NCI-H1436 (cell line): Measurements from ENCODE around the gene MSH6.

ENCODE experiments used
- DNase-seq: peaks from one replicate; lab custom pipeline; 2025; lab: John Stamatoyannopoulos, UW

The MSH6 gene

GRCh38 chr2:47782671-47783485, at the start of gene MSH6:
Gene MSH6, plus strand, starts transcription at chr2:47783145. Its CDS starts 89 bp downstream, at chr2:47783234.
- DNase-seq: peak; percentile 89

- no peak for DNase-seq
These were observed 47.6 kb upstream of the MSH6 start for GRCh38 chr2:47735136-47735869.

GRCh38 chr2:47735912-47736311, 47.0 kb upstream of the MSH6 start:
- DNase-seq: no peak

GRCh38 chr2:47737191-47737975, 45.6 kb upstream of the MSH6 start:
- DNase-seq: no peak

- DNase-seq: no peak
These were observed 44.6 kb upstream of the MSH6 start for GRCh38 chr2:47738331-47738730.

- no peak for DNase-seq
These were observed 41.8 kb upstream of the MSH6 start for GRCh38 chr2:47741101-47741500.

- no peak for DNase-seq
These were observed 41.3 kb upstream of the MSH6 start for GRCh38 chr2:47741637-47742036.

GRCh38 chr2:47744074-47744473, 38.9 kb upstream of the MSH6 start:
- no peak for DNase-seq

GRCh38 chr2:47747878-47748277, 35.1 kb upstream of the MSH6 start:
- DNase-seq: no peak

GRCh38 chr2:47751856-47752414, 31.0 kb upstream of the MSH6 start:
- DNase-seq: no peak

- no peak for DNase-seq
These were observed 15.5 kb upstream of the MSH6 start for GRCh38 chr2:47767497-47767844.

- DNase-seq: peak; percentile 15
These were observed 14.9 kb upstream of the MSH6 start for GRCh38 chr2:47767880-47768609.

GRCh38 chr2:47769318-47769717, 13.6 kb upstream of the MSH6 start:
- DNase-seq: no peak

- DNase-seq: peak; percentile 31
These were observed 11.7 kb upstream of the MSH6 start for GRCh38 chr2:47771211-47771610.

- no peak for DNase-seq
These were observed 10.6 kb upstream of the MSH6 start for GRCh38 chr2:47772343-47772742.

GRCh38 chr2:47774567-47774966, 8.4 kb upstream of the MSH6 start:
- no peak for DNase-seq

GRCh38 chr2:47777277-47777937, 5.5 kb upstream of the MSH6 start:
- no peak for DNase-seq

- no peak for DNase-seq
These were observed 4.1 kb upstream of the MSH6 start for GRCh38 chr2:47778698-47779425.

- no peak for DNase-seq
These were observed 3.5 kb upstream of the MSH6 start for GRCh38 chr2:47779426-47779790.

GRCh38 chr2:47782381-47782670, 619 bp upstream of the MSH6 start:
- no peak for DNase-seq
